Suppressor macrophage treated with lipopolysaccharide for 4 hours (primary cell): ENCODE data around the gene TRIM47.

ENCODE experiments used
- DNase-seq: peaks from one replicate; pipeline ENCODE4 v3.0.0-alpha.2; 2020

The TRIM47 gene

DNA sequence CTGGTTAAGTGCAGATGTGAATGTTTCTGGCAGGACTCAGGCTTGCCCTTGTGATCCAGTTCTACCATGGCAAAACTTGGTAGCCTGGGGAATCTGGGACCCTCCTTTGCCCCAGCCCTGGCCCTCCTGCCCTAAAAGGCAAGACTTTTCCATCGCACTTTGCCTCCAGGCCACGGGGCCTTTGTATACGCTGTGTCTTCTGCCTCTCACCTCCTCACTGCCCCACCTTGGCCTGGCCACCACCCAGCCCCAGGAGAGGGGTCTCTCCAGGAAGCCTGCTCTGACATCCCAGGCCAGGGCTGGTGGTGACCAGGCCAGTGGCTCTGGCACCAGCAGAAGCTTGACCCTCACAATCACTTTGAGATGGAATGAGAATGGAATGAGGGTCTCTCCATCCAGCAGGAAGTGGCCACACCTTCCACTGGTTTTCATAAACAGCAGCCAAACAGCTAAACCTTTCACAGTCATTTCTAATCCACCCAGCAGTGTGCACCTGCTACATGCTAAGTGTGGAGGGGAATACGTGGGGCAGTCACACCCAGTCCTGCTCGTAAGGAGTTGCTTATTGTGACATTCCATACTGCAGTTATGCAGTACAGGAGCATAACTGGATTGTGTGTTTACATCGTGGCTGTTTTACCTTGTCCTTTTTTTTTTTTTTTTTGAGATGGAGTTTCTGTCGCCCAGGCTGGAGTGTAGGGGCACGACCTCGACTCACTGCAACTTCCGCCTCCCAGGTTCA is 27.9 kb upstream of the TRIM47 start:
- DNase-seq: no peak

DNA sequence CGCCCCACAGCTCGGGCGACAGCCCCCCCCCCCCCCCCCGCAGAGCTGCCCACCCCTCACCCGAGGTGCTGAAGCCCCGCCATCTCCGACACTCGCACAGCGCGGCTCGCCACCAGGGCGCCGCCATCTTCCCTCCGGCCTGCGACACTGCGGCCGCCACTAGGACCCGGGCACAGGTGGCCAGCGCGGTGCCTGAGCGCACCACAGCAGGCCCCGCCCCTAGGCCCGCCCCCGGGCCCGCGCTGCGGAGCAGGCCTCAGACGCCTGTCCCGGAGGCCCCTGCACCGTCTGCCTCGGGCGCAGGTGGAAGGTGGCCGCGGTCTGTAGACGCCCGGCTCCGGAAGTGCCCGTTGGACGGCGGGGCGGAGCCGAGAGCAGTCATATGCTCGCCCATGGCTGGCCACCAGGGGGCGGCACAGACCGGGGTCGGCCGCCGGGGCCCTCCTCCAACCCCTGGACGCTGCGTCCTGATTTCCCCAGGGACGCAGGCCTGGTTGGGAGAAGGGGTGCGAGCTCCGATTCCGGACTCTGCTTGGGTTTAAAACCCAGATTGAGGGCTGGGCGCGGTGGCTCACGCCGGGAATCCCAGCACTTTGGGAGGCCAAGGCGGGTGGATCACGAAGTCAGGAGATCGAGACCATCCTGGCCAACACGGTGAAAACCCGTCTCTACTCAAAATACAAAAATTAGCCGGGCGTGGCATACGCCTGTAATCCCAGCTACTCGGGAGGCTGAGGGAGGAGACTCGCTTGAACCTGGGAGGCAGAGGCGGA is 26.6 kb upstream of the TRIM47 start, which contains the start of gene MRPL38:
Gene MRPL38, minus strand, starts transcription at position 136 of the 773 bp plus-strand sequence. Its CDS starts 9 bp downstream, at position 127.
- peak; percentile 92 for DNase-seq

DNA sequence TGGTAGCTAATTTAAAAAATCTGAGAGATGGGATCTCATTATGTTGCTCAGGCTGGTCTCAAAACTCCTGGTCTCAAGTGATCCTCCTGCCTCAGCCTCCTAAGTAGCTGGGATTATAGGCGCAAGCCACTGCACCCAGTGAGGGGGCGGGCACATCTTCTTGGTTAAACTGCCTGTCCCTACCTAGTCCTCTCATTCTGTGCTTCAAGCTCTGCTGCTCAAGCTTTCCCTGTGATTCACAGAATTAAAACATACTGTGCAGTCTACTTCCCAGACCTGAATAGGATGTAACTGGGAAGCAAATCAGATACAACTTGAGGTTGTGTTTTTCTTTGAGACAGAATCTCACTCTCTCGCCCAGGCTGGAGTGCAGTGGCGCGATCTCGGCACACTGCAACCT is 24.0 kb upstream of the TRIM47 start:
- DNase-seq: no peak

DNA sequence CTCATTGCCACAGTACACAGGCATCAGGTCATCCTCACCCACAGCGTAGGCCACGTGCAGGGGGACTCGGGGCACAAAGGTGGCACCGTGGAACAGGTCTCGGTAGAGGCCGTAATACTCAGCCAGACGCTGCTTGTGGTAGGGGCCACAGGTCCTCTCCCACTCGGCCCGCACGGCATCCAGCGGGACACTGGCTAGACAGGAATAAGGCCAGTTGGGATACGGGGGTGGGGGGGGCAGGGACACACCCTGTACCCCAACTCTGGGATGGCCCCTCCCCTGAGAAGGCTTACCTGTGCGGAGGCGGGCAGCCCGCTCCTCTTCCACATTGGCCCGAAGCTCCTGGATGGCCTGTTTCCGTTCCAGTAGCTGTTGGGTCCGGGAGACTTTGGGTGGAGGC is 23.3 kb upstream of the TRIM47 start:
- DNase-seq: no peak

DNA sequence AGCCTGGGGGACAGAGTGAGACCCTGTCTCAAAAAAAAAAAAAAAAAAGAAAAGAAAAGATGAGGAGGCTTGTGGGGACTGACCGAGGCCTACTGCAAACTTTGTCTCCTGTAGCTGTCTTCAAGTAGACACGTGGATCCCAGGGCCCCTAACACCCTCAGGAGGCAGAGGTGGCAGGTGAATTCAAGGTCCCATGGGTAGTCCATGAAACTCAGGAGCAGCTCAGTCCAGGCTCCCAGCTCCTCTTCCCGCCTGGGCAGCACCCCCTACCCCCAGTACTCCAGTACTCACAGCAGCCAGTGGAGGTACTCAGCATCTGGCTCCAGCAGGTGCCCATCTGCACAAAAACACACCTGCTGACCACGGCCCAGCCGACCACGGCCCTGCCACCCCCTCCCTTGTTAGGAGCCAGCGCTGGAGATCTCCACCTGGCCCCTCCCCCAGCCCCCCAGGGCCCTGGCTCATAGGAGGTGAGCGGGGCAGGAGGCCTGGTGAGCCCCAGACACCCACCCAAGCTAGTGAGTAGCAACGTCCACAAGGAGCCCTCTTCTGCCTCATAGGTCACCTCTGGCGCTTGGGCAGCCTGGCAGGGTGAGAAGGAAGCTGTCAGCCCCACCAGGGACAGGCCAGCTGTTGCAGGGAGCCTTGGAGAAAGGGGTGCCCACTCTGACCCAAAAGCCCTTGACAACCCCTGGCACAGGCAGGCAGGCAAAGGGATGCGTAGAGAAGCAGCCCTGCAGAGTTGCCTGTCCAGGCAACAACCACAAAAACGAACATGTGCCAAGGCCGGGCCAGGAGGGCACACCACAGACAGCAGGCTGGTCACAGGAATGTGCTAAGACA is 22.5 kb upstream of the TRIM47 start:
- DNase-seq: no peak

DNA sequence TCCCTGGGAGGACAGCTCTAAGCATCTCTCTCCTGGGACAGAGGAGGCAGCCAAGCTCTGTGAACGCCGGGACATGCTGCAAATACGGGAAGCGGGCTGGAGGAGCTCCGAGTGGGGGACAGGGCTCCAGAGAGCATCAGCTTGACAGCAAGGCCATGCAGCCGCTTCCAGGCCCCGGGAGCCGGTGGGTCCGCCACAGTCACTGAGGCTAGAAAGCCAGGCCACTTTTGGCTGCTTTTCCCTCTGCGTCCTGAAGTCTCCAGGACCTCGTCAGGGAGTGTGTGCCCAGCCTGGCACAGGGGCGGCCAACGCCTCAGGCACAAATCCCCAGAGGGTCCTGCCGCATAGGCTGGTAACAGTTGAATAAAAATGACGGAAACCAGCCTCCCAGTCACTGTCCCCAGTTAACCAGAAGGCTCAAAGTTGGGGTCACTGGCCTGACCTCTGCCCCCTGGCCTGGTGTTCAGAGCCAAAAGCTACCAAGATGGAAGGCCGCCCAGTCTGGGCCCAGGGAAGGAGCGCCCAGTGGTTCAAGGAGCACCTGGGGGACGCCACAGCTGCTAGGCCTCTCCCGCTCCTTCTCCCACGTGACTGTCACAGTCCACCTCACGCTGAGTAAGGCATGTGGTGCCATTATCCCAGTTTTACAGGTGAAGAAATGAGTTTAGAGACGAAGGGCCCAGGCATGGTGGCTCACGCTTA is 21.5 kb upstream of the TRIM47 start:
- no peak for DNase-seq

DNA sequence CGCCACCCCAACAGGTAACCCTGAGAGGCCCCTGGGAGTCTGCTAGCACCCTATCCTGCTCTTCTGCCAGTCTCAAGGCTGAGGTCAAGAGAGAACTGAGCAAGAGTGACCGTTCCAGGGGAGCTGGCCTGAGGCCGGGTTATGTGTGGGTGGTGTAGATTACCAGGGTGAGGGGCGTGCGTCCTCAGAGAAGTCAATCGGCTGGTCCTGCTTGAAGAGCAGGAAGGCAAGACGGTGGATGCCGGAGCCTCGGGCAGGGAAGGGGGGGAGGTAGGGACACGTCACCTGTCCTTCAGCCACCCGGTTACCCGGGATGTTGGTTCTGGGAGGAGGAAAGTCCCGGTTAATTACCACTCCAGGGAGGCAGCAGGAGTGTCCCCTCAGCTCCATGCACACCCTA is 21.0 kb upstream of the TRIM47 start:
- DNase-seq: no peak

DNA sequence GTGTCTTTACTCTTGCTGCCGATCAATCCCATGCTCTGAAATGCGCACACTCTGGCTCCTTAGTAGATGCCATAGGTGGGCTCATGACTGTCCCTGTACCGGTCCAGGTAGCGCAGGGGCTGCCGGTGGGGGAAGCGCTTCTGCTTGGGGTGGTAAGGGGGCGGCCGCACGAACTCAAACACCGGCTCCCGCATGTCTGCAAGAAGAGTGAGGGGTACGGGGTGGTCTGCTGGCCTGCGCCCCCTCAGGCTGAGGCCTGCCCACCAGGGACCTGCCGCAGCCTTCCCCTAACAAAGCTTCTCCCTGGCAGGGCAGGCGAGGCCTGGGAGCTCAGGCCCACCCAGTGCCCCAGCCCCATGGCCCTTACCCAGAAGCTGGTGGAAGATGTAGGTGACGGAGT is 20.4 kb upstream of the TRIM47 start:
- no peak for DNase-seq

DNA sequence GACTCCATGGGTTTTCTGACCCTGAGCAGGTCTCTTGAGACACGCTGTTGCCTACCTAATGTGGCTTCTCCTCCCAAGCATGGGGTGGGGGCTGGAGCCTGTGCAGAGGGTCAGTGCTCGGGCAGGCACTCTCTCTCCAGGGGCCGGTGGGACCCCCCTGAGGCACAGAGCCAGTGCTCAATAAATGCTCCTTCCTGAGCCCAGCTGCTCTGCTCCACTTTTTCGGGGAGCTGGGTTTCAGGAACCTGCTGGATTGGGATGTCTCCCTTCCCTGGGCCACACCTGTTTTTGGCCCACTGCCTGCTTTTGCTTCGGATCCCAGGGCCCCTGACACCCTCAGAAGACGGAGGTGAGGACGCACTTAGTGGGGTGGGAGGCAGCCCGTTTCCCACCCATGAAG is 19.7 kb upstream of the TRIM47 start:
- no peak for DNase-seq

DNA sequence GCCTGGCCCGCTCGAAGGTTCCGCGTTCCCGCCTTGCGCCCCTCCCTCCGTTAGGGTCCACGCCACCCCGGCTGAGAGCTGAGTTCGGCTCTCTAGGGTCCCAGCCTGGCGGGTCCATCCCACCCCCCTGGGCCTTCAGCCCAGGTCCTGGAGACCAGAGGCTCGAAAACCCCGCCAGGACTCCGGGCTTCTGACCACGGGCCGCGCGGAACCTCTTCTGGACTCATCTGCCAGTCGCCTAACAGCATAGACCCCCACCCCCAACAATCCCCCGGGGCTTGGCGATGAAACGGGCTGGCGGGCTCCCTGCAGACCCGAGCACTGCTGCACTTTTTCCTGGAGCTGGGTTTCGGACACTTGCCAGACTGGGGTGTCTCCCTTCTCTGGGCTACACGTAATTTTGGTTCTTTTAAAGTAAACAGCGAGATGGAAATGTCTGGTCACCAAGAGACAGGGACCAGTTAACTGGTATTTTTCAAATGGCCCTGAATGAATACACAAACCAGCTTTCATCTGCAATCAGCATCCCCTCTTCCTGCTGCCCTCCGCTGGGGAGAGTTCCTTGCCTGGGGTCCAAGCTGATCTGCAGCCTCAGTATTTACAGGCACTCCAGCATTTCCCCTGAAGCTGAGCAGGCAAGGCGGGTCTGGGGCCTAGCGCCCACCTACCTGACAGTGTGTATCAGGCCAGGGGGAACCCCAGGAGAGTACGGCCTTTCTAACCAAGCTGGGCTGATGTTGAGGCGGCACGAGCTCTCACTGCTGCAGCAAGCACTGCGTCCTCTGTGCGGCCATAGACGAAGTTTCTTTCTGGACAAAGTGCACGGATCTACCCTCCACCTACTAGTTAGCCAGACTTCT is 19.0 kb upstream of the TRIM47 start:
- no peak for DNase-seq

DNA sequence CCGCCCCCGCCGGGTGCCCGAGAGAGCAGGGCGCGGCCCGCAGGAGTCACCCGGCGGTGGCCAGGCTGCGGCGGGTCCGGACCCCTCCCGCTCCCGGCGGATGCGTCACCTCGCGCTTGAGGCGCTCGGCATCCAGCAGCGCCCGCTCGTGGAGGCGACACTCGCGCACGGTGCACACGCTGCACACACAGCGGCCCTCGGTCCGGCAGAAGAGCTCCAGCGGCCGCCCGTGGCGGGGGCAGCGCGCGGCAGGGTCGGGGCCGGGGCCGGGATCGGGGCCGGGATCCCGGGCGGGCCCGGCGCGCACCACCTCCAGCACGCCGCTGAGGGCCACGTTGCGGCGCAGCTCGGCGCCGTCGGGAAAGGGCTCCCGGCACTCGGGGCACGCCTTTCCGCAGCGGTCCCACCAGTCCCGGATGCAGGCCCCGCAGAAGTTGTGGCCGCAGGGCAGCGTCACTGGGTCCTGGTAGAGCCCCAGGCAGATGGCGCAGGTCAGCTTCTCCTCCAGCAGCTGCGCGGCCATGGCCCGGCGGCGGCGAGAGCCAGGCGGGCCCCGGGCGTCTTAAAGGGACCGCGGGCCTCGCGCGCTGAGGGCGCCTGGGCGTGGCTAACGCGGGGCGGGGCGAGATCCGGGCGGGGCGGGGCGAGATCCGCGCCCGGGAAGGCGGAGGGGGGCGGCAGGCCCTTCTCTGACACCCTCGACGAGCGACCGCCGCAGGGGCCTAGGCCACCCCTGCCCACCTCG is 18.2 kb upstream of the TRIM47 start, which contains the start of gene TRIM65:
Gene TRIM65, minus strand, starts transcription at position 537 of the 745 bp plus-strand sequence. Its CDS starts 14 bp downstream, at position 523.
- DNase-seq: peak; percentile 90

DNA sequence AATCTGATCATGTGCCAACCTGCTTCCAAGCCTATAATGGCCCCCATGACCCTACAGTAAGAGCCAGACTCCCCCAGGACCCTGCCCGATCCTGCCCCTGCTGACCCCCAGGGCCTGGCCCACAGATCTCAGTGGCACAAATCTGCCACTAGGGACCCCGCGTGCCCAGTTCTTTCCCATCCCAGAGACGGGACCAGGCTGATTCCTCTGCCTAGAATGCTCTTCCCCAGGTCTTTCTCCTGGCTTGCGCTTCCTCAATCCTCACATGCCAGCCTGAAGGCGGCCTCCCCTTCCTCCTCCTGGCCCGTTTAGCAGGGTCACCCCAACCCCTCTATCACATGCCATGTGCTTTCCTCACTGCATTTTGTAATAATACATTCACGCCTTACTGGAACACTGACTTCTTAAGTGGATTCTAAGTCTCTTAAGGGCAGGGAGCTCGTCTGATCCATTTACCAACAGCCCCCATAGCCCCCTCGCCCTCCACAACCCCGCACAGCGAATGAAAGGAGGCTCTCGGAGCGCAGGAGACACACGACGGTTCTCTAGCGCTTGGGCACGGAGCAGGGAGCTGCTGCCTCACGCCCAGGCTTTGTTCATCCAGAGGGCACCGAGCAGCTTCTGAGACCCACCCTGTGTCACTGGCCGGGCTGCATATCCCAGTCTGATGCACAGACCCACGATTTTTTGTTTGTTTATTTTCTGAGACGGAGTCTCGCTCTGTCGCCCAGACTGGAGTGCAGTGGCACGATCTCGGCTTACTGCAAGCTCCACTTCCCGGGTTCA is 17.2 kb upstream of the TRIM47 start:
- DNase-seq: peak; percentile 53

DNA sequence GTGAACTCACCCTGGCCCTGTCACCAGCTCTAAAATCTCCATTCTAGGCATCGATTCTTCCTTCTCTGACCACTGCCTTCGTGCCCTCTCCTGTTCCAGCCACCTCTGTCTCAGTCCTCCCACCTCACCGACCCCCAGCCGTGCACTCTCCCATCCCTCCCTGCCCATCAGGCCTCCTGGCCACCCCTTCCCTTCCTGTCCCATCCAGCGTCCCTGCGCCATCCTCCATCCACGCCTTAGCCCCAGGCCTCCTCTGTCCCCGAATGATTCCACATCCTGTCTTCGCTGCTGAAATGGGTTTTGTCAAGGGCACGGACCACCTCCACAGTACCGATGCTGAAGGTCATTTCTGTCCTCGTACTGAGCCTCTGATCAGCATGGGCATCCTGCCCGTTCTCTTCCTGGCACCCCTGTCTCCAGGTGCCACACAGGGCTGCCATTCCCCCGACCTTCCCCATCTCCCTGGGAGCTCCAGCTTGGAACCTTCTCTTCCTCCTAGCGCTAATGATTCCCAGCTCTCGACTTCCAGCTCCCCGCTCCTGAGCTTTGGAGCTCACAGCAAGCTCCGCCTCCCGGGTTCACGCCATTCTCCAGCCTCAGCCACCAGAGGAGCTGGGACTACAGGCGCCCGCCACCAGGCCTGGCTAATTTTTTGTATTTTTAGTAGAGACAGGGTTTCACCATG is 15.8 kb upstream of the TRIM47 start:
- DNase-seq: no peak

DNA sequence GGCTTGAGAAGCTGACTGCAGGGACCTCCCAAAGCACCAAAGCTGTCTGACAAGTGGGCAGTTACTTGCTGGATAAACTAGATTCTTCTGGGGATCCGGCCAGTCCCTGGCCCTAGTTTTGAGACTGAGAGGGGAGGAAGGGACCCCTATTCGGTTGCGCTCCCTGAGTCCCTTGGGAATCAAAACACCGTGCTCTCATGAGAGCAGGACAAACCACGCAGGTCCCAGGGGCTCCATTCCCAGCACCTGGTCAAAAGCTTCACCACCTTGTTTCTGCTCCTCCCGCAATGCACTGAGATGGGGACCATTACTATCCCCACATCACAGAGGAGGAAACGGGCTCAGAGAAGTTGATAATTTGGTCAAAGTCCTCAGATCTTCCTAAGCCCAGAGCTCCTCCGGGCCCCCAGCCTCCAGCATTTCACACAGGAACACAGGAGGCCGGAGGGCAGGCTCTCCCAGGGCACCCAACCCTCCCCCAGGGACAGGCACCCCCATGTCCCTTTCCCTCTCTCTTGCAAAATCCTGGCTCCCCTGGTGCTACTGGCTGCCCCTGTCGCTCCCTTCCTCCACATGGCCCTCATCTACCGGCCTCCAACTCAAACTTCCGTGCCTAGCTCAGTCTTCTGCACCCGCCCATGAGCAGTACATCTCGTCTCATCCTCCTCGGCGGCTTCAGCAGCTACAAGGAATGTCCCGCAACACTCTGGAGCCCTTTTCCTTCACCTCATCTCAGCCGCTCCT is 15.1 kb upstream of the TRIM47 start:
- no peak for DNase-seq

DNA sequence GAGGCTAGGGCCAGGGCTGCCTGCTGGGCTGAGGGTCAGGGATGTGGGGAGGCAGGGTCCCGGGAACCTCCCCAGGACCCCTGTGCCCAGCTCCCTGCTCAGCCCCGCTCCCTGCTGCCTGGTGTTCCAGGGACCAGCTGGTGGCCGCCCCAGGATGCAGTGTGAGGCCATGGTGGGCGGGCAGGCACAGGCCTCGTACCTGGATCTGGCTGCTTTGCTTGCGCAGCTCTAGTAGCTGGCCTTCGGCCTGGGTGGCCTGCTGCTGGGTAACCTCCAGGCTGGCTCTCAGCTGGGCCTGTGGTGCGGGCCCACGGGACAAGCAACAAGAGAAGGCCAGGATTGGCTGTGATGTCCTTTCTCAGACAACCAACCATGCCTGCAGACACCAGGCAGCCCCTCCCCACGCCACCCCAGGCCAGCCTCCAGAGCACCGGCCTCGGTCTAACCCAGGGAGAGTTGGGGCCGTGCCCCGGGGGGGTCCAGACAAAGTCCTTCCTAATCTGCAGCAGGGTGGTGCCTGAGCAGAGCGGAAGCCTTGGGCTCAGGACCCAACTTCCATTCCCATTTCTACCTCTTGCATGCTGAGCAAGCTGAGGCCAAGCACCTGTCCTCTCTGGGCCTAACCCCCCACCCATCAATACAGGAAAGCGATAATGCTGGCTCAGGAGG is 14.3 kb upstream of the TRIM47 start:
- no peak for DNase-seq

DNA sequence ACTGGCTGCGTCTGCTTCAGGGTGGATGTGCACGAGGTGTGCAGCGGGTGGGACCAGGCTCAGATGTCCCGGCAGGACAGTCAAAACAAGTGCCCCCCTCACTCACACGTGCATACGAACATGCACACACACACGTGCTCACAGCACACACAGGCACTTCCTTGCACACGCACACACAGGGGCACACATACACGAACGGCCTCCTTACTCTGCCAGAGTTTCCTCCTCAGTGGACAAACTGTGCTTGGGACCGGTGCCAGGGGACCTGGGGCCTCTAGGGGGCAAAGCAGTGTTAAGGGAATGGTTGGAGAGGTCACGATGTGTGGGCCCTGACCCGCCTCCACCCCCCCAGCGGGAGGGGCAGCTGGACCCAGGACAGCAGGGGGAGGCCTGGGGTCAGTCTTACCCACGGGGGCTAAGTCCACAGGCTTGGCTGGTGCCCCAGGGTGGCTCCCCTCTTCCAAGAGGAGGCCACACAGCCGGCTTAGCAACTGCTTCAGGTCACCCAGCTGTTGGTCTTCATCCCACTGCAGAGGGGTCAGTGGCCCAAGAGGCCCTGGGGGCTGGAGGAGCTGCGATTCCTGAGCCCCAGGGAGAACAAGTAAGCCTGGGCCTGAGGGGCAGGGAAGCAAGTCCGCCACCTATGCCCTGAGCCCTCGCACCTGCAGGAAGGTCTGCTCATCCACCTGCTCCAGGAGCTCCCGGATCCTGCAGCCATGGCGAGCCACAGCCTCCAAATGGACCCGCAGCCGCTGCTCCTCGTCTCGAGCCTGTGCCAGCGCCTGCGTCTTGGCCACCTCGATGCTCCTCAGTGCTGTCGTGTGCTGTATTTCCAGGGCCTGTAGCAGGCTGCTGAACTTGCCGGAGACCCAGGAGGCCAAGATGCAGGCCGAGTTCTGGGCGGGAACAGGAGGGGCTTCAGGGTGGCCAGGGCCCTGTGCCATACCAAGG is 13.5 kb upstream of the TRIM47 start:
- DNase-seq: no peak
